Esophagus muscularis mucosa (tissue), 4 donors: ENCODE data around the gene SPTB. TPM values are rescaled to one million over a fixed set of nuclear protein-coding genes. Genes with fewer than 3 reads are reported as not detected.

ENCODE experiments used
- DNase-seq: peaks from one replicate; pipeline ENCODE4 v3.0.0-alpha.2; 2017; ENCODE audit errors: extremely low spot score
- H3K27ac ChIP-seq, 4 donors: fragments of 200-600 bp; sonication (generic); replicated peaks in 1 of 4; 1 replicate in 3 of 4; 2 replicates in 1 of 4; pipeline ENCODE4 v1.5.1; 2016 to 2019; ENCODE audit warnings: mild to moderate bottlenecking in 1 of 4
- H3K27me3 ChIP-seq, 4 donors: fragments of 200-600 bp; sonication (generic); one replicate each; pipeline versions ENCODE4 v1.5.1 to v1.6.0; 2016 to 2019
- H3K36me3 ChIP-seq, 4 donors: fragments of 200-600 bp; sonication (generic); one replicate each; pipeline ENCODE4 v1.5.1; 2016 to 2019
- H3K4me1 ChIP-seq, 4 donors: fragments of 200-600 bp; sonication (generic); one replicate each; pipeline ENCODE4 v1.5.1; 2016 to 2019
- H3K4me3 ChIP-seq, 4 donors: fragments of 200-600 bp; sonication (generic); 1 replicate in 2 of 4; 2 replicates in 2 of 4; pipeline ENCODE4 v1.5.1; 2016 to 2019; ENCODE audit warnings: mild to moderate bottlenecking in 4 of 4, moderate library complexity in 1 of 4
- H3K9me3 ChIP-seq, 4 donors: fragments of 200-600 bp; sonication (generic); 1 replicate in 3 of 4; 2 replicates in 1 of 4; pipeline ENCODE4 v1.5.1; 2016 to 2019
- CTCF ChIP-seq, 3 experiments: fragments of 200-600 bp in 2 of 3; fragments of 450-650 bp in 1 of 3; sonication (generic) in 2 of 3; IDR thresholded peaks; one replicate each; pipeline ENCODE4 v1.5.1; 2017 to 2019; ENCODE audit warnings: antibody characterized with exemption in 3 of 3, mild to moderate bottlenecking in 2 of 3, moderate library complexity in 1 of 3
- EP300 ChIP-seq: sonication (generic); formaldehyde crosslinking; IDR thresholded peaks from one replicate; pipeline ENCODE4 v1.6.1; 2017; ENCODE audit warnings: antibody characterized with exemption
- POLR2A ChIP-seq: fragments of 450-650 bp; IDR thresholded peaks from one replicate; pipeline ENCODE4 v1.6.1; 2017; ENCODE audit warnings: antibody characterized with exemption, moderate library complexity, mild to moderate bottlenecking, low read depth
- POLR2AphosphoS5 ChIP-seq, 2 donors: sonication (generic); formaldehyde crosslinking; IDR thresholded peaks; one replicate each; pipeline ENCODE4 v1.6.1; 2017; ENCODE audit warnings: antibody characterized with exemption in 2 of 2
- WGBS: methylation state at CpG from one replicate; pipeline ENCODE4 v1.1.5; 2018; 5-methylcytosine and 5-hydroxymethylcytosine counted together
- intact Hi-C: fragments of 100-400 bp; cut with DNase I; formaldehyde crosslinking; loops from one replicate; pipeline ENCODE4 v1.15.1; 2023
- total RNA-seq, 4 donors: library from RNA; depleted of rRNA; stranded (reverse); fragments of >200 nt; gene quantifications; one replicate each; pipeline versions ENCODE4 v1.1.0 to v1.2.1, GENCODE V29; 2016

SPTB gene
- total RNA-seq, 4 donors from 2014 or later = 0.83 to 2.5 (median 1.8) TPM

GRCh38 chr14:64756712-64757111 is 123.0 kb downstream of the SPTB start:
- Histone ChIP-seq H3K27ac (no peak overlapping the region), H3K9me3 (no peaks in the 10 kb centered on the region), H3K4me1 (peaks cover 28 to 40% (median 35%) of the 10 kb centered on the region in 4 donors), H3K36me3 (no peaks in the 10 kb centered on the region), H3K27me3 (peaks cover 0 to 12% (median 0%) of the 10 kb centered on the region in 4 donors), H3K4me3 (no peak overlapping the region)
- 89% methylated on average over 5 of the region's 5 CpGs for WGBS
- DNase-seq = no peak
- no peak for TF ChIP-seq EP300
- TF ChIP-seq CTCF (IDR thresholded peaks at IDR 0.05) = no peak
- no peak for TF ChIP-seq POLR2AphosphoS5 (IDR thresholded peaks at IDR 0.05)
- TF ChIP-seq POLR2A = no peak
- intact Hi-C loops = no loop called here

- TF ChIP-seq POLR2A = no peak
- no peak for TF ChIP-seq POLR2AphosphoS5 (IDR thresholded peaks at IDR 0.05)
- no peak for TF ChIP-seq EP300
- no peak for TF ChIP-seq CTCF (IDR thresholded peaks at IDR 0.05)
- H3K36me3 ChIP-seq = peaks cover 0 to 4% (median 0%) of the 10 kb centered on the region in 4 donors
- peaks cover 0 to 12% (median 0%) of the 10 kb centered on the region in 4 donors for H3K27me3 ChIP-seq
- H3K4me3 ChIP-seq = no peak overlapping the region
- peaks cover 19 to 31% (median 26%) of the 10 kb centered on the region in 4 donors for H3K4me1 ChIP-seq
- no peaks in the 10 kb centered on the region for H3K9me3 ChIP-seq
- no peak for DNase-seq
- intact Hi-C loops = no loop called here
- H3K27ac ChIP-seq = no peak overlapping the region
- WGBS = 78% methylated on average over 9 of the region's 9 CpGs
These were observed 123.9 kb downstream of the SPTB start for GRCh38 chr14:64755781-64756221.

GRCh38 chr14:64754685-64755084 is 125.0 kb downstream of the SPTB start:
- H3K4me3 ChIP-seq = no peak overlapping the region
- no peaks in the 10 kb centered on the region for H3K9me3 ChIP-seq
- H3K27ac ChIP-seq = no peak overlapping the region
- 87% methylated on average over 3 of the region's 5 CpGs for WGBS
- peaks cover 19 to 27% (median 24%) of the 10 kb centered on the region in 4 donors for H3K4me1 ChIP-seq
- H3K36me3 ChIP-seq = peaks cover 0 to 8% (median 3%) of the 10 kb centered on the region in 4 donors
- H3K27me3 ChIP-seq = peaks cover 0 to 12% (median 0%) of the 10 kb centered on the region in 4 donors
- intact Hi-C loops = no loop called here
- no peak for TF ChIP-seq POLR2AphosphoS5 (IDR thresholded peaks at IDR 0.05)
- TF ChIP-seq POLR2A = no peak
- no peak for TF ChIP-seq EP300
- no peak for TF ChIP-seq CTCF (IDR thresholded peaks at IDR 0.05)
- DNase-seq = no peak

GRCh38 chr14:64753999-64754398 is 125.7 kb downstream of the SPTB start:
- 80% methylated on average over 3 of the region's 4 CpGs for WGBS
- intact Hi-C loops = no loop called here
- DNase-seq = no peak
- no peak overlapping the region for H3K4me3 ChIP-seq
- H3K27me3 ChIP-seq = peaks cover 0 to 12% (median 0%) of the 10 kb centered on the region in 4 donors
- no peaks in the 10 kb centered on the region for H3K9me3 ChIP-seq
- peaks cover 16 to 21% (median 19%) of the 10 kb centered on the region in 4 donors for H3K4me1 ChIP-seq
- H3K36me3 ChIP-seq = peaks cover 0 to 15% (median 10%) of the 10 kb centered on the region in 4 donors
- TF ChIP-seq EP300 (no peak), POLR2A (no peak)
- no peak overlapping the region for H3K27ac ChIP-seq

GRCh38 chr14:64753374-64753773 is 126.3 kb downstream of the SPTB start:
- Histone ChIP-seq H3K27me3 (peaks cover 0 to 12% (median 0%) of the 10 kb centered on the region in 4 donors), H3K4me3 (no peak overlapping the region), H3K36me3 (peaks cover 0 to 21% (median 12%) of the 10 kb centered on the region in 4 donors), H3K4me1 (peaks cover 10 to 15% (median 13%) of the 10 kb centered on the region in 4 donors), H3K9me3 (no peaks in the 10 kb centered on the region), H3K27ac (no peak overlapping the region)
- intact Hi-C loops = no loop called here
- 90% methylated on average over 11 of the region's 13 CpGs for WGBS
- TF ChIP-seq EP300 (no peak), CTCF (IDR thresholded peaks at IDR 0.05) (no peak), POLR2AphosphoS5 (IDR thresholded peaks at IDR 0.05) (no peak), POLR2A (no peak)
- DNase-seq = no peak
